ENCODE results near the gene AP1G2. TPM values are rescaled to one million over a fixed set of nuclear protein-coding genes. Genes with fewer than 3 reads are reported as not detected.

AP1G2 gene
- total and polyA plus RNA-seq, 2 of the 13 experiments (the other 11 are each of a cell fraction or from before 2014, with no cell fraction given), result 96.9 to 611 TPM

DNA sequence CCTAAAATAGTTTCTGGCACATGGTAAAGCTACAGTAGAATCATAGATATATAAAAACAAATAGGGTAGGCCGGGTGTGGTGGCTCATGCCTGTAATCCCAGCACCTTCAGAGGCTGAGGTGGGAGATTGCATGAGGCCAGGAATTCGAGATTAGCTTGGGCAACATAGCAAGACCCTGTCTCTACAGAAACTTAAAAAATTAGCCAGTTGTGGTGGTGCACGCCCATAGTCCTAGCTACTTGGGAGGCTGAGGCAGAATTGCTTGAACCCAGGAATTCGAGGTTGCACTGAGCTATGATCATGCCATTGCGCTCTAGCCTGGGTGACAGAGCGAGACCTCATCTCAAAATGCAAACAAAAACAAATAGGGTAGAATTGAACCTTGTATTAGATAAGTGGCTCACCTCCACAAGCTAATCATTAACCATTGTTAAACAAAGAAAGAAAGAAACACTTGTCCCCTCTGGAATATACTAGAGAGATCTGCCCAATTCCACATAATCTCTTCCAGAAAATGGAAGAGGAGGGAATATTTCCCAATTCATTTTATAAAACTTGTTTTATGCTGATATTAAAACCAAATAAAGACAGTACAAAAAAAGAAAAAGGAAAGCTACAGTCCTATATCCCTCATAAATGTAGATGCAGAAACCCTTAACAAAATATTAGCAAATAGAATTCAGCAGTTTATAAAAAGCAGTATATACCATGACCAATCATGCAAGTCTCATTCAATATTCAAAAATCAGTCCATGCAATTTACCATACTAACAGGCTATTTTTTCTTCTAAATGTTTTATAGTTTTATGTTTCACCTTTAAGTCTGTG lies 45.9 kb upstream of the AP1G2 start (continued):
- TF ChIP-seq ZNF780A (CRISPR knock-in tag; IDR thresholded peaks at IDR 0.05), result no peak
- no peak for TF ChIP-seq ZNF816 (CRISPR knock-in tag; IDR thresholded peaks at IDR 0.05; ENCODE audit: borderline replicate concordance)
- TF ChIP-seq ZIK1 (CRISPR knock-in tag; IDR thresholded peaks at IDR 0.05; ENCODE audit: borderline replicate concordance, low read depth), result no peak
- no peak for TF ChIP-seq ZNF891 (CRISPR knock-in tag; IDR thresholded peaks at IDR 0.05)
- peak; percentile 71 for TF ChIP-seq KAT8 (CRISPR knock-in tag; IDR thresholded peaks at IDR 0.05)
- TF ChIP-seq, protein P1, sequence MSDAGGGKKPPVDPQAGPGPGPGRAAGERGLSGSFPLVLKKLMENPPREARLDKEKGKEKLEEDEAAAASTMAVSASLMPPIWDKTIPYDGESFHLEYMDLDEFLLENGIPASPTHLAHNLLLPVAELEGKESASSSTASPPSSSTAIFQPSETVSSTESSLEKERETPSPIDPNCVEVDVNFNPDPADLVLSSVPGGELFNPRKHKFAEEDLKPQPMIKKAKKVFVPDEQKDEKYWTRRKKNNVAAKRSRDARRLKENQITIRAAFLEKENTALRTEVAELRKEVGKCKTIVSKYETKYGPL (CRISPR knock-in tag; IDR thresholded peaks at IDR 0.05), result peak; percentile 70; the same call in 1 of the 2 replicates
- TF ChIP-seq, protein P2, sequence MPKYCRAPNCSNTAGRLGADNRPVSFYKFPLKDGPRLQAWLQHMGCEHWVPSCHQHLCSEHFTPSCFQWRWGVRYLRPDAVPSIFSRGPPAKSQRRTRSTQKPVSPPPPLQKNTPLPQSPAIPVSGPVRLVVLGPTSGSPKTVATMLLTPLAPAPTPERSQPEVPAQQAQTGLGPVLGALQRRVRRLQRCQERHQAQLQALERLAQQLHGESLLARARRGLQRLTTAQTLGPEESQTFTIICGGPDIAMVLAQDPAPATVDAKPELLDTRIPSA (CRISPR knock-in tag; IDR thresholded peaks at IDR 0.05; ENCODE audit: borderline replicate concordance), result no peak
- TF ChIP-seq RFX5 (IDR thresholded peaks at IDR 0.05; ENCODE audit: low read depth, low read length), result 0 out of 2 replicates have a peak, but pooled peaks have one; percentile 37
- TF ChIP-seq ZNF557 (CRISPR knock-in tag; IDR thresholded peaks at IDR 0.05), result no peak
- TF ChIP-seq ZNF549 (CRISPR knock-in tag; IDR thresholded peaks at IDR 0.05), result peak; percentile 46; the same call in 1 of the 2 replicates
- TF ChIP-seq, protein P3, sequence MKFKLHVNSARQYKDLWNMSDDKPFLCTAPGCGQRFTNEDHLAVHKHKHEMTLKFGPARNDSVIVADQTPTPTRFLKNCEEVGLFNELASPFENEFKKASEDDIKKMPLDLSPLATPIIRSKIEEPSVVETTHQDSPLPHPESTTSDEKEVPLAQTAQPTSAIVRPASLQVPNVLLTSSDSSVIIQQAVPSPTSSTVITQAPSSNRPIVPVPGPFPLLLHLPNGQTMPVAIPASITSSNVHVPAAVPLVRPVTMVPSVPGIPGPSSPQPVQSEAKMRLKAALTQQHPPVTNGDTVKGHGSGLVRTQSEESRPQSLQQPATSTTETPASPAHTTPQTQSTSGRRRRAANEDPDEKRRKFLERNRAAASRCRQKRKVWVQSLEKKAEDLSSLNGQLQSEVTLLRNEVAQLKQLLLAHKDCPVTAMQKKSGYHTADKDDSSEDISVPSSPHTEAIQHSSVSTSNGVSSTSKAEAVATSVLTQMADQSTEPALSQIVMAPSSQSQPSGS (CRISPR knock-in tag; IDR thresholded peaks at IDR 0.05), result peak; percentile 92
- peak; percentile 86; the same call in 1 of the 2 replicates for TF ChIP-seq MIER3 (CRISPR knock-in tag; IDR thresholded peaks at IDR 0.05; ENCODE audit: borderline replicate concordance)
- peak; percentile 94 for TF ChIP-seq FOXO1 (CRISPR knock-in tag; IDR thresholded peaks at IDR 0.05)
- TF ChIP-seq, protein P4, sequence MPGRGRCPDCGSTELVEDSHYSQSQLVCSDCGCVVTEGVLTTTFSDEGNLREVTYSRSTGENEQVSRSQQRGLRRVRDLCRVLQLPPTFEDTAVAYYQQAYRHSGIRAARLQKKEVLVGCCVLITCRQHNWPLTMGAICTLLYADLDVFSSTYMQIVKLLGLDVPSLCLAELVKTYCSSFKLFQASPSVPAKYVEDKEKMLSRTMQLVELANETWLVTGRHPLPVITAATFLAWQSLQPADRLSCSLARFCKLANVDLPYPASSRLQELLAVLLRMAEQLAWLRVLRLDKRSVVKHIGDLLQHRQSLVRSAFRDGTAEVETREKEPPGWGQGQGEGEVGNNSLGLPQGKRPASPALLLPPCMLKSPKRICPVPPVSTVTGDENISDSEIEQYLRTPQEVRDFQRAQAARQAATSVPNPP (CRISPR knock-in tag; IDR thresholded peaks at IDR 0.05), result no peak; the same call in 1 of the 2 replicates
- TF ChIP-seq ZNF138 (CRISPR knock-in tag; IDR thresholded peaks at IDR 0.05; ENCODE audit: low read depth), result no peak
- TF ChIP-seq KDM5A (IDR thresholded peaks at IDR 0.05; ENCODE audit: borderline replicate concordance, low read length), result no peak; the same call in 1 of the 2 replicates
- TF ChIP-seq ATAD3A (CRISPR knock-in tag; IDR thresholded peaks at IDR 0.05), result no peak
- TF ChIP-seq SRSF4 (IDR thresholded peaks at IDR 0.05; ENCODE audit: low read depth, low read length, poor library complexity, severe bottlenecking), result no peak
- TF ChIP-seq NRL (CRISPR knock-in tag; IDR thresholded peaks at IDR 0.05; ENCODE audit: borderline replicate concordance), result no peak
- peak; percentile 87 for TF ChIP-seq REPIN1 (CRISPR knock-in tag; IDR thresholded peaks at IDR 0.05; ENCODE audit: borderline replicate concordance, low read depth)
- TF ChIP-seq, protein P5, sequence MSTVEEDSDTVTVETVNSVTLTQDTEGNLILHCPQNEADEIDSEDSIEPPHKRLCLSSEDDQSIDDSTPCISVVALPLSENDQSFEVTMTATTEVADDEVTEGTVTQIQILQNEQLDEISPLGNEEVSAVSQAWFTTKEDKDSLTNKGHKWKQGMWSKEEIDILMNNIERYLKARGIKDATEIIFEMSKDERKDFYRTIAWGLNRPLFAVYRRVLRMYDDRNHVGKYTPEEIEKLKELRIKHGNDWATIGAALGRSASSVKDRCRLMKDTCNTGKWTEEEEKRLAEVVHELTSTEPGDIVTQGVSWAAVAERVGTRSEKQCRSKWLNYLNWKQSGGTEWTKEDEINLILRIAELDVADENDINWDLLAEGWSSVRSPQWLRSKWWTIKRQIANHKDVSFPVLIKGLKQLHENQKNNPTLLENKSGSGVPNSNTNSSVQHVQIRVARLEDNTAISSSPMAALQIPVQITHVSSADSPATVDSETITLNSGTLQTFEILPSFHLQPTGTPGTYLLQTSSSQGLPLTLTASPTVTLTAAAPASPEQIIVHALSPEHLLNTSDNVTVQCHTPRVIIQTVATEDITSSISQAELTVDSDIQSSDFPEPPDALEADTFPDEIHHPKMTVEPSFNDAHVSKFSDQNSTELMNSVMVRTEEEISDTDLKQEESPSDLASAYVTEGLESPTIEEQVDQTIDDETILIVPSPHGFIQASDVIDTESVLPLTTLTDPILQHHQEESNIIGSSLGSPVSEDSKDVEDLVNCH (CRISPR knock-in tag; IDR thresholded peaks at IDR 0.05), result 0 out of 2 replicates have a peak, but pooled peaks have one; percentile 74
